NT2/D1 (cell line): ENCODE results near the gene PGA5.
"Not testable (repeated sequence)": the region's sequence is repeated elsewhere in the genome, so short reads cannot be mapped to it uniquely, and the experiment has no call there.

Source experiments
- SUZ12 ChIP-seq: IDR thresholded peaks from 2 replicates; pipeline ENCODE4 v1.6.1; 2011; ENCODE audit not compliant: insufficient read length, insufficient read depth; ENCODE audit errors: extremely low read depth
- ZNF274 ChIP-seq: IDR thresholded peaks from 2 replicates; pipeline ENCODE4 v1.6.1; 2011; ENCODE audit warnings: mild to moderate bottlenecking, low read depth, low read length

DNA sequence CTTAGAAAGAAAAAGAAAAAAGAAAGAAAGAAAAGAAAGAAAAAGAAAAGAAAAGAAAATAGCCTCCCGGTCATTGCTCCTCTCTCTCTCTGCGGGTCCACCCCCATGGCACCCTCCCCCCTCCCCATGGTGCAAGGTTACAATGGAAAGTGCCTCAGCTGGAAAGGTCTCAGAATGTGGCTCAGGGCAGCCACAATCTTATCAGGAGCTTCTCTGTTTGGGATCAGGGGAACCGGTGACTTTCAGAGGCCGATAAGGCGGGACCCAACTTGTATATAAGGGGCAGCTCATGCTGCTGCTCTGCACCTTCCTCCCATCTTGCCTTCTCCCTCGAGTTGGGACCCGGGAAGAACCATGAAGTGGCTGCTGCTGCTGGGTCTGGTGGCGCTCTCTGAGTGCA lies 18.9 kb upstream of the PGA5 start, which contains the start of gene PGA4:
- not testable (repeated sequence) for TF ChIP-seq ZNF274, SUZ12
